A549 (cell line): Measurements from ENCODE around the gene MRPS6. TPM values are rescaled to one million over a fixed set of nuclear protein-coding genes. Genes with fewer than 3 reads are reported as not detected.

Experiments
- ATAC-seq, 2 experiments: fragments of 200-7000 bp in 1 of 2; fragments of >200 bp in 1 of 2; cut with Nextera tagmentation in 1 of 2; cut with Tn5 transposase in 1 of 2; 3 replicates each; pipeline versions ENCODE4 v1.8.0 to v1.9.1; 2018 to 2020; ENCODE audit warnings: mild to moderate bottlenecking in 1 of 2, moderate library complexity in 1 of 2
- CTCF ChIA-PET: fragments of 300-600 bp; sonication (Branson Sonifier 250); formaldehyde crosslinking; extraction: SDS; loops from one replicate; lab custom pipeline; 2021; ENCODE audit warnings: antibody characterized with exemption, inconsistent platforms; lab: Yijun Ruan, JAX
- POLR2A ChIA-PET: fragments of 350-600 bp; formaldehyde crosslinking; extraction: SDS; loops from one replicate; lab custom pipeline; 2021; ENCODE audit warnings: antibody characterized with exemption, inconsistent platforms; lab: Yijun Ruan, JAX
- DNase-seq, 2 experiments: peaks; one replicate each; pipeline versions ENCODE4 v3.0.0 to v3.0.0-alpha.2; 2011 to 2016; ENCODE audit warnings: low read depth in 1 of 2, low spot score in 1 of 2
- FAIRE-seq: peaks from 2 replicates; lab custom pipeline; 2011; peaks lifted over from hg19 to GRCh38; lab: Jason Lieb, UNC
- H3K27ac ChIP-seq, 2 experiments: fragments of >200 bp; sonication (Bioruptor Twin); formaldehyde crosslinking; 3 replicates each; pipeline ENCODE4 v1.5.1; 2016 to 2017
- H3K4me1 ChIP-seq: fragments of >200 bp; sonication (Bioruptor Twin); formaldehyde crosslinking; 3 replicates; pipeline ENCODE4 v1.6.1; 2016
- H3K4me2 ChIP-seq: fragments of >200 bp; sonication (Bioruptor Twin); formaldehyde crosslinking; 3 replicates; pipeline ENCODE4 v1.6.1; 2016
- H3K4me3 ChIP-seq: fragments of >200 bp; sonication (Bioruptor Twin); formaldehyde crosslinking; 3 replicates; pipeline ENCODE4 v1.5.1; 2016
- H3K9me3 ChIP-seq: fragments of >200 bp; sonication (Bioruptor Twin); formaldehyde crosslinking; 3 replicates; pipeline ENCODE4 v1.6.1; 2016
- CBX2 ChIP-seq: fragments of 200-600 bp; sonication (generic); IDR thresholded peaks from 2 replicates; pipeline ENCODE4 v1.6.1; 2016; ENCODE audit warnings: low read depth, mild to moderate bottlenecking, borderline replicate concordance
- CBX8 ChIP-seq: fragments of 200-600 bp; sonication (generic); IDR thresholded peaks from 2 replicates; pipeline ENCODE4 v1.6.1; 2016
- CHD4 ChIP-seq: fragments of 200-600 bp; sonication (generic); IDR thresholded peaks from 2 replicates; pipeline ENCODE4 v1.6.1; 2016; ENCODE audit warnings: antibody characterized with exemption, mild to moderate bottlenecking, borderline replicate concordance
- EHMT2 ChIP-seq: fragments of 200-600 bp; sonication (generic); IDR thresholded peaks from 2 replicates; pipeline ENCODE4 v1.6.1; 2016; ENCODE audit warnings: antibody characterized with exemption, low read depth, mild to moderate bottlenecking, moderate library complexity
- FOSB ChIP-seq: fragments of 250-450 bp; sonication (Bioruptor Pico); IDR thresholded peaks from 2 replicates; pipeline ENCODE4 v1.5.0; 2020; ENCODE audit warnings: mild to moderate bottlenecking, moderate library complexity
- FOXS1 ChIP-seq: fragments of 250-450 bp; sonication (Bioruptor Pico); IDR thresholded peaks from 2 replicates; pipeline ENCODE4 v1.5.0; 2020; ENCODE audit warnings: mild to moderate bottlenecking, moderate library complexity
- GATA3 ChIP-seq: IDR thresholded peaks from 2 replicates; pipeline ENCODE4 v1.6.1; 2012; ENCODE audit warnings: borderline replicate concordance
- JUNB ChIP-seq: fragments of >200 bp; sonication (Bioruptor Twin); formaldehyde crosslinking; IDR thresholded peaks from 2 replicates; pipeline ENCODE4 v1.6.1; 2016
- KDM1A ChIP-seq: fragments of 200-600 bp; sonication (generic); IDR thresholded peaks from 2 replicates; pipeline ENCODE4 v1.6.1; 2016; ENCODE audit warnings: low read depth, mild to moderate bottlenecking
- NFE2L2 ChIP-seq: fragments of 150-350 bp; conservative IDR thresholded peaks from 2 replicates; pipeline ENCODE4 v1.6.1; 2014; ENCODE audit warnings: low read length
- NPAS2 ChIP-seq: fragments of 250-450 bp; sonication (Bioruptor Pico); IDR thresholded peaks from 2 replicates; pipeline ENCODE4 v1.8.0; 2022; ENCODE audit warnings: mild to moderate bottlenecking, moderate library complexity, borderline replicate concordance
- NR3C1 ChIP-seq: fragments of >200 bp; sonication (Bioruptor Twin); formaldehyde crosslinking; IDR thresholded peaks from 3 replicates; pipeline ENCODE4 v1.6.1; 2017
- PHF8 ChIP-seq: fragments of 200-600 bp; sonication (generic); IDR thresholded peaks from 2 replicates; pipeline ENCODE4 v1.6.1; 2016; ENCODE audit warnings: low read depth, mild to moderate bottlenecking, antibody characterized with exemption, moderate library complexity, borderline replicate concordance
- RCOR1 ChIP-seq: fragments of 150-350 bp; IDR thresholded peaks from 2 replicates; pipeline ENCODE4 v1.6.1; 2014; ENCODE audit warnings: antibody characterized with exemption, low read length, low read depth
- RNF2 ChIP-seq: fragments of 200-600 bp; sonication (generic); IDR thresholded peaks from 2 replicates; pipeline ENCODE4 v1.6.1; 2016; ENCODE audit warnings: low read depth, mild to moderate bottlenecking, antibody characterized with exemption, moderate library complexity, borderline replicate concordance
- SMC3 ChIP-seq: fragments of >200 bp; sonication (Bioruptor Twin); formaldehyde crosslinking; IDR thresholded peaks from 3 replicates; pipeline ENCODE4 v1.6.1; 2018; ENCODE audit warnings: inconsistent platforms
- ZFP36 ChIP-seq: fragments of 450-650 bp; IDR thresholded peaks from 2 replicates; pipeline ENCODE4 v1.6.1; 2014; ENCODE audit warnings: borderline replicate concordance; ENCODE audit not compliant: partially characterized antibody
- ZSCAN20 ChIP-seq: fragments of 250-450 bp; sonication (Bioruptor Pico); IDR thresholded peaks from 2 replicates; pipeline ENCODE4 v1.8.0; 2022; ENCODE audit warnings: mild to moderate bottlenecking, moderate library complexity
- WGBS: methylation state at CpG from one replicate; pipeline ENCODE4 v1.1.6; 2017; ENCODE audit errors: missing lambda C conversion rate; 5-methylcytosine and 5-hydroxymethylcytosine counted together
- polyA plus RNA-seq, 4 experiments: library from polyadenylated mRNA; depleted of rRNA in 3 of 4; stranded (reverse); fragments of >200 nt; fragmentation: RNase III in 1 of 4; extraction: RNeasy Plus Mini Kit Qiagen cat#74134 plus additional on column Dnase treatment in 1 of 4; gene quantifications; 2 replicates in 3 of 4; 3 replicates in 1 of 4; pipeline ENCODE4 v1.2.3, GENCODE V29; 2011 to 2017
- TF ChIP-seq, protein P1 (sequence below): fragments of 150-350 bp; IDR thresholded peaks from 2 replicates; pipeline ENCODE4 v1.6.1; 2014; ENCODE audit warnings: low read depth, mild to moderate bottlenecking, low read length
- TF ChIP-seq, protein P2 (sequence below): fragments of >200 bp; sonication (Bioruptor Twin); formaldehyde crosslinking; IDR thresholded peaks from 3 replicates; pipeline ENCODE4 v1.6.1; 2016
- TF ChIP-seq, protein P3 (sequence below): fragments of 450-650 bp; IDR thresholded peaks from 2 replicates; pipeline ENCODE4 v1.6.1; 2014; ENCODE audit warnings: antibody characterized with exemption
- TF ChIP-seq, protein P4 (sequence below): IDR thresholded peaks from 2 replicates; pipeline ENCODE4 v1.6.1; 2012; ENCODE audit warnings: low read depth, borderline replicate concordance
- TF ChIP-seq, protein P5 (sequence below): IDR thresholded peaks from 2 replicates; pipeline ENCODE4 v1.6.1; 2012

Gene MRPS6
- polyA plus RNA-seq, 2 of the 4 experiments (the other 2 are of a cell fraction) = 26.9 to 57.4 TPM

DNA sequence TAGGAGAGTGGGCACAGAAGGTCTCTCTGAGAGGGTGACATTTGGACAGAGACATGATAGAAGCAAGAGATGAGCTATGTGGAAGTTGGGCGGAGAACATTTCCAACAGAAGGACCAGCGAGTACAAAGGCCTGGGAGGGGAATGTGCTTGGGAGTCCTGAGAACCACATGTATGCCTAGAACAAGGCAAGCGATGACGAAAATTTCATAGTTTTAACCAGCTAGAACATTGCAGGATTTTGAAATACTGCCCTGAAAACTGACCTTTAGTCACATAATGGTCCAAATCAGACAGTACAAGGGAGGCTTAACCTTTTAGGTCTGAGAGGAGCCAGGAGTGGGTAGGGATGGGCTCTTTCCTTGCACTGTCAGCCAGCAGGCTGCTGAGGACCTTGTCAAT is 68.0 kb downstream of the MRPS6 start:
- H3K4me1 ChIP-seq = no peaks in the 10 kb centered on the region
- FAIRE-seq = no peak
- CTCF ChIA-PET = interaction anchor here (1.3 kb wide), 1 partner anchor 10 kb away, joined by 5 read pairs; no protein-coding TSS in a partner anchor
- 99% methylated on average over 4 of the region's 4 CpGs for WGBS
- no peak overlapping the region for H3K4me3 ChIP-seq
- no peak for DNase-seq
- TF ChIP-seq, protein P1, sequence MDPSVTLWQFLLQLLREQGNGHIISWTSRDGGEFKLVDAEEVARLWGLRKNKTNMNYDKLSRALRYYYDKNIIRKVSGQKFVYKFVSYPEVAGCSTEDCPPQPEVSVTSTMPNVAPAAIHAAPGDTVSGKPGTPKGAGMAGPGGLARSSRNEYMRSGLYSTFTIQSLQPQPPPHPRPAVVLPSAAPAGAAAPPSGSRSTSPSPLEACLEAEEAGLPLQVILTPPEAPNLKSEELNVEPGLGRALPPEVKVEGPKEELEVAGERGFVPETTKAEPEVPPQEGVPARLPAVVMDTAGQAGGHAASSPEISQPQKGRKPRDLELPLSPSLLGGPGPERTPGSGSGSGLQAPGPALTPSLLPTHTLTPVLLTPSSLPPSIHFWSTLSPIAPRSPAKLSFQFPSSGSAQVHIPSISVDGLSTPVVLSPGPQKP = no peak
- TF ChIP-seq, protein P2, sequence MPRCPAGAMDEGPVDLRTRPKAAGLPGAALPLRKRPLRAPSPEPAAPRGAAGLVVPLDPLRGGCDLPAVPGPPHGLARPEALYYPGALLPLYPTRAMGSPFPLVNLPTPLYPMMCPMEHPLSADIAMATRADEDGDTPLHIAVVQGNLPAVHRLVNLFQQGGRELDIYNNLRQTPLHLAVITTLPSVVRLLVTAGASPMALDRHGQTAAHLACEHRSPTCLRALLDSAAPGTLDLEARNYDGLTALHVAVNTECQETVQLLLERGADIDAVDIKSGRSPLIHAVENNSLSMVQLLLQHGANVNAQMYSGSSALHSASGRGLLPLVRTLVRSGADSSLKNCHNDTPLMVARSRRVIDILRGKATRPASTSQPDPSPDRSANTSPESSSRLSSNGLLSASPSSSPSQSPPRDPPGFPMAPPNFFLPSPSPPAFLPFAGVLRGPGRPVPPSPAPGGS = no peak
- TF ChIP-seq NR3C1 = no peak
- no peak for TF ChIP-seq CBX8
- no peak for TF ChIP-seq CBX2
- TF ChIP-seq JUNB = no peak
- TF ChIP-seq, protein P3, sequence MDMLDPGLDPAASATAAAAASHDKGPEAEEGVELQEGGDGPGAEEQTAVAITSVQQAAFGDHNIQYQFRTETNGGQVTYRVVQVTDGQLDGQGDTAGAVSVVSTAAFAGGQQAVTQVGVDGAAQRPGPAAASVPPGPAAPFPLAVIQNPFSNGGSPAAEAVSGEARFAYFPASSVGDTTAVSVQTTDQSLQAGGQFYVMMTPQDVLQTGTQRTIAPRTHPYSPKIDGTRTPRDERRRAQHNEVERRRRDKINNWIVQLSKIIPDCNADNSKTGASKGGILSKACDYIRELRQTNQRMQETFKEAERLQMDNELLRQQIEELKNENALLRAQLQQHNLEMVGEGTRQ = no peak
- no peak for TF ChIP-seq NFE2L2
- TF ChIP-seq RNF2 = no peak
- TF ChIP-seq NPAS2 (CRISPR knock-in tag) = no peak
- no peak for TF ChIP-seq FOXS1 (CRISPR knock-in tag)
- TF ChIP-seq GATA3 = no peak
- no peak for TF ChIP-seq PHF8
- no peak for TF ChIP-seq FOSB (CRISPR knock-in tag)
- TF ChIP-seq SMC3 = no peak
- TF ChIP-seq, all 56 proteins: peak for 0
- Histone ChIP-seq H3K4me2 (no peak overlapping the region), H3K9me3 (no peaks in the 10 kb centered on the region), H3K27ac (no peak overlapping the region)
- POLR2A ChIA-PET = no interaction called here
- ATAC-seq = no peak

DNA sequence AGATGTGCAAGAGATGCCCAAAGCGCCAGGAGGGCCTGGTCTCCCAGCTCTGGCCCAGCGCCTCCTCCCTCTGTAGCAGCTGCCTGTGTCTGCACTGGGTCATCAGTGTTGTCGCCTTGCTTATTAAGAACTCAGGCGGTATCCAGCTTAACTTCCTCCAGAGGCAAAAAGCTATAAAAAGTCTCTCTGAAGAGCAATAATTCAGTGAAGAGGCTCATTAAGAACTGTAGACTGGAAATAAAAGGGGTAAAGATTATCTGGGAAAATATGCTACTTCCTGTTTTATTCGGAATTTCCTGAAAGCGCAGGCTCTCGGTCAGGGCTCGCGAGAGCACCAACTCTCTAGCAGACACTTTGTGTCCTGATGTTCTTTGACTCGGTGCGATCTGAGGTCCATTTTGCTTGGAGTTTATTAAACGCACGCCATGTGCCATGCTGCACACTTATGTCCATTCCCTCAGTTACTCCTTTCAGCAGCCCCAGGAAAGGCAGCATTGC is 70.4 kb downstream of the MRPS6 start:
- POLR2A ChIA-PET = no interaction called here
- Histone ChIP-seq H3K4me1 (no peaks in the 10 kb centered on the region), H3K4me3 (no peak overlapping the region), H3K4me2 (no peak overlapping the region), H3K27ac (no peak overlapping the region)
- FAIRE-seq = no peak
- TF ChIP-seq NPAS2 (CRISPR knock-in tag) (no peak), KDM1A (no peak), JUNB (no peak), ZFP36 (no peak), FOSB (CRISPR knock-in tag) (no peak), CBX8 (no peak), ZSCAN20 (CRISPR knock-in tag) (no peak), EHMT2 (no peak), CHD4 (no peak), RCOR1 (no peak)
- TF ChIP-seq, protein P4, sequence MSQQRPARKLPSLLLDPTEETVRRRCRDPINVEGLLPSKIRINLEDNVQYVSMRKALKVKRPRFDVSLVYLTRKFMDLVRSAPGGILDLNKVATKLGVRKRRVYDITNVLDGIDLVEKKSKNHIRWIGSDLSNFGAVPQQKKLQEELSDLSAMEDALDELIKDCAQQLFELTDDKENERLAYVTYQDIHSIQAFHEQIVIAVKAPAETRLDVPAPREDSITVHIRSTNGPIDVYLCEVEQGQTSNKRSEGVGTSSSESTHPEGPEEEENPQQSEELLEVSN = no peak
- TF ChIP-seq, protein P5, sequence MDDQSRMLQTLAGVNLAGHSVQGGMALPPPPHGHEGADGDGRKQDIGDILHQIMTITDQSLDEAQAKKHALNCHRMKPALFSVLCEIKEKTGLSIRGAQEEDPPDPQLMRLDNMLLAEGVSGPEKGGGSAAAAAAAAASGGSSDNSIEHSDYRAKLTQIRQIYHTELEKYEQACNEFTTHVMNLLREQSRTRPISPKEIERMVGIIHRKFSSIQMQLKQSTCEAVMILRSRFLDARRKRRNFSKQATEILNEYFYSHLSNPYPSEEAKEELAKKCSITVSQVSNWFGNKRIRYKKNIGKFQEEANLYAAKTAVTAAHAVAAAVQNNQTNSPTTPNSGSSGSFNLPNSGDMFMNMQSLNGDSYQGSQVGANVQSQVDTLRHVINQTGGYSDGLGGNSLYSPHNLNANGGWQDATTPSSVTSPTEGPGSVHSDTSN = no peak
- TF ChIP-seq, protein P3 = no peak
- TF ChIP-seq, all 56 proteins: peak for 0
- WGBS = 94% methylated on average over 13 of the region's 13 CpGs
- no peak for DNase-seq
- no peaks in the 10 kb centered on the region for H3K9me3 ChIP-seq
- CTCF ChIA-PET = no interaction called here
- no peak for ATAC-seq
